Activated T-cell treated with anti-CD3 and anti-CD28 coated beads, Interleukin-2, amount 50 U/mL, for 1 hour (primary cell): Measurements from ENCODE around the gene AURKAIP1.

Experiments
- DNase-seq: peaks from one replicate; pipeline ENCODE4 v3.0.0-alpha.2; 2020

AURKAIP1 gene

DNA sequence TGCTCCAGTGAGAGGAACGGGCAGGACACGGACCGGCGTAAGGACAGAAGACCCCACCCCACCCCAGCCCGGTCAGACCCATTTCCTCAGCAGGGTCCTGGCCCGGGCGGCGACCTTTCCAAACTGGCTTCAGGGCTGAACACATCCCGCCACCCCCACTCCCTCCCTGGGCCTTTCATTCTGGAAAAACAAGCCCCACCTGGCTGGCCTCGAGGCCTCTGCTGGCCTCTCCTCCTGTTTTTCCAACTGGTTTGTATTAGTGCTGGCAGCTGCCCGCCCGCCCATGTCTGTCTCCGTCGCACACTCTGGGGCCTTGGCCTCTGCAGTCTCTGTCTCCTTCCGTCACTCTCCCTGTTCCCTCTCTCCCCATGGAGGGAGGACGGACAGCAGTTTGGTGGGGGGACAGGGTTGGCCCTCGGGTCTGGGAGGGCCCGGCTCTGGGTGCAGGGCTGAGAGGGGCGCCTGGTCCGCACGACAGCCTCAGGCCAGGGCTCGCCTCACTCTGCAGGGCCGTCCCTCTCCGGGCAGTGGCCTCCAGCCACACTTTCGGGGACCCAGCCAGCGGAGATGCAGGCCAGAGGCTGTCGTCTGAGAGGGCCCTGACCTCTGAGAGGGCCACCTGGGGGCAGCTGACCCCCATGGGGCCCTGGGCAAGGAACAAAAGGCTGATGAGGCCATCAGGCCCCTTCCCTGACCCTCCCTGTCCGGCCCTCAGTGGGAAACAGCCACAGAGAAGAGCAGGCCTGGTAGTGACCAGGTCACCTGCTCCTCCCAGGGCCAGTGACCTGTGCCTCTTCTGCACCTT is 15.1 kb downstream of the AURKAIP1 start:
- DNase-seq, result no peak

DNA sequence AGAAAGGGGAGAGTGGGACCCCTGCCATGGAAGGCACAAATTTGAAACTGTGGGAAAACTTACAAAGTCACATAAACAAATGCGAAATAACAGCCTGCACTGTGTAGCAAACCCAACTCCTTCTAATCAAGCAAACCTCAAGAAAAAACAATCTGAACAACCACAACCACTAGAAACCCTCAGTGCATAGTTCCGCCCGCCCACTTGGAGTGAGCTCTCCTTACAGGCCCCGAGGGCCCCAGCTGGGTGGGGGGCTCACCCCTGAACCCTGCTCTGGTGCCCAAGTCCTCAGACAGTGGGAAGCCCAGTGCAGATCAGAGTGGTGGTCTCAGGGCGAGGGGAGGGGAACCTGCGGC is 15.7 kb downstream of the AURKAIP1 start:
- no peak for DNase-seq

GRCh38 chr1:1358433-1359271 is 16.4 kb downstream of the AURKAIP1 start, which contains the start of gene MXRA8:
TSS of gene MXRA8 (minus strand) at chr1:1358555. CDS start at chr1:1358504, 51 bp downstream.
- no peak for DNase-seq

- DNase-seq, result no peak
These were observed 17.1 kb downstream of the AURKAIP1 start for GRCh38 chr1:1357871-1358432.

GRCh38 chr1:1356796-1357401 is 18.1 kb downstream of the AURKAIP1 start:
- DNase-seq, result no peak

GRCh38 chr1:1356166-1356795 is 18.7 kb downstream of the AURKAIP1 start:
- no peak for DNase-seq

- no peak for DNase-seq
These were observed 19.6 kb downstream of the AURKAIP1 start for GRCh38 chr1:1355416-1355815.

GRCh38 chr1:1354271-1355247 is 20.4 kb downstream of the AURKAIP1 start:
- DNase-seq, result peak; percentile 57

DNA sequence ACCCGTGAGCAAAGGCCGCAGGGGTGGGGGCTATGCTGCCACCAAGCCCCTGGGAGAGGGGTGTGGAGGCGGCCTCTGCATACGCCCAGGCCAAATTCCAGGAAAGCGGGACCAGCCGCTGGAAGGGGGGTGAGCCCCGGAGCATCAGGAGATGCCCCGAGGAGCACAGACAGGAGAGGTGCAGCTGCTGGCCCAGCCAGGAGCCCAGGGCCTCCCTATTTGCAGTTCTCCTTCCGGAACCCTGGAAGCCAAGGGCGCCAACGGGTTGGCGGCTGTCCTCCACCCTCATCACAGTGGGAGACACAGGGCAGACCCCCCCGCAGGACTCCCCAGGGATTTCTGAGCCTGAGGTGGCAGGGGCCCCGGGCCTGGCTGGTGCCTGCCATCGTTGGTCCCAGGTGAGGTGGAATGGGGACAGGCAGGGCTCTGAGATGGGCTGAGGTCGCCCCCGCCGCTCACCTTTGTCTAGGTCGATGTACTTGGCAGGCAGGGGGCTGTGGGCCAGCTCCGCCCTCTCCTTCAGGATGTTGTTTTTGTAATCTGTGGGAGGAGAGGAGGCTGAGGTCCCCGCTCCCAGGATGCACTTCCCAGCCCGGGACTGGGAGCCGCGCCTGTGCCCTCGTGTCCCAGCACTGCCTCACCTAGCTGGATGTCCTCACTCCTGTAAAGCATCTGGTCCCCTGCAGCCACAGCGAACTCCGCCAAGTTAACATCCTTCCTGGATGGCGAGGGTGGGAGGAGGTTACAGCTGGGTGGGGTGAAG is 21.4 kb downstream of the AURKAIP1 start:
- no peak for DNase-seq

DNA sequence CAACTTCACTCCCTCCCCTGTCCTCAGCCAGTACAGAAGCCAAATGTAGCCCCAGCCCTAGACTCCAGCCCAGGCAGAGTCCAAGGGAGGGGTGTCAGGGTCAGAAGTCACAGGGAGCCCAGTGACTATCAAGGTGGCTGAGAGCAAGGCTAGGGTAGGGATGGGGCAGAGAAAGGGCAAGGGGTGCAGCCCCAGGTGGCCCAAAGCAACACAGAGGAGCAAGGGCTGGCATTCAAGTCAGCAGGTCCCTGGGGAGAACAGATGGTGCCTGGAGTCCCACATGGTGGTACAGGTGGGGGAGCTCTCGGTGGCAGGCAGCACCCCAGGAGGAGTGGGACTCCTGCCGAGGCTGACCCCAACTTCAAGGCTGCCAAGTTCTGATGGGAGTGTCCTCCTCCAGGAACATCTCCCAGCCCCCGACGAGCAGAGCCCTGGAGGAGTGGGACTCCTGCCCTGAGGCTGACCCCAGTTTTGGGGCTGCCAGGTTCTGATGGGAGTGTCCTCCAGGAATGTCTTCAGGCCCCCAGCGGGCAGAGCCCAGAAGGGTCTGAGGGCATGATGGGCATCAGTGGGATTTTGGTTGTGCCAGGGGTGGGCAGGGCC is 22.1 kb downstream of the AURKAIP1 start:
- no peak for DNase-seq

GRCh38 chr1:1351511-1352427 is 23.2 kb downstream of the AURKAIP1 start:
- DNase-seq, result no peak

- DNase-seq, result peak; percentile 78
These were observed 25.6 kb downstream of the AURKAIP1 start, which contains the start of gene DVL1 for GRCh38 chr1:1349256-1350012. TSS of gene DVL1 (minus strand) at chr1:1349418. CDS start at chr1:1349065, 353 bp downstream.

DNA sequence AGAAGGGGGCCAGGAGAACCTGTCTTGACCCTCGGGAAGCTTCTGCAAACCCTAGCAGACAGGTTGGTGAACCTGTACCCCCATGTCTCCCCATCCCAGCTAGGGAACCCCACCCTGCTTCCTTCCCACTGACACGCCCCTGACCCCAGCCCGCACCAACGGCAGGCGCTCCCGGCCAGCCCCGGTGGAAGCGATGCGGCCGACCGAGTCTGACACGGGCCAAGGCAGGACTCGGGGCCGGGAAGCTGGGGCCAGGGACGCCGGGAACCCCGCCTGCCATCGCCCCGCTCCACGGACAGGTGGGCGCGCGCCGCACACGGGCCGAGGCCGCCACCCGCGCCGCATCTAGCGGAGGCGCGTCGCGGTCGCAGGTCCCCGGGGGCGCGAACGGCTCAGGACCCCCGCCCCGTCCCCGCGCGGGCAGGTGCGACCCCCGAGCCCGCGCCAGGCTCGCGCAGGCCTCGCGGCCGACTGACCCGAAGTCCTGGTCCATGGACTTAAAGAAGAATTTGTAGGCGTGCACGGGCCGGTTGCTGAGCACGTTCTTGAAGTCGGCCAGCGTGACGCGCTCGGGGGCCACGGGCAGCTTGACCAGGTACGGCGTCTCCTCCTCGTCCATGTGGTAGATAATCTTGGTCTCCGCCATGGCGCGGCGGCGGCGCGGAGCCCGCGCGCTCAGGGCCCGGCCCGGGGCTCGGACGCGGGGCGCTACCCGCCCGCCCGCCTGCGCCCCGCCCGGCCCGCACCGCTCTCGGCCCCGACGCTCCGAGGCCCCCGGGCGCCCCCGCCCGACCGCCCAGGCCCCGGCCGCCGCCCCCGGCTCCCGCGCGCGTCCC is 26.4 kb downstream of the AURKAIP1 start:
- no peak for DNase-seq

- DNase-seq, result no peak
These were observed 27.2 kb downstream of the AURKAIP1 start for GRCh38 chr1:1347663-1348419.

DNA sequence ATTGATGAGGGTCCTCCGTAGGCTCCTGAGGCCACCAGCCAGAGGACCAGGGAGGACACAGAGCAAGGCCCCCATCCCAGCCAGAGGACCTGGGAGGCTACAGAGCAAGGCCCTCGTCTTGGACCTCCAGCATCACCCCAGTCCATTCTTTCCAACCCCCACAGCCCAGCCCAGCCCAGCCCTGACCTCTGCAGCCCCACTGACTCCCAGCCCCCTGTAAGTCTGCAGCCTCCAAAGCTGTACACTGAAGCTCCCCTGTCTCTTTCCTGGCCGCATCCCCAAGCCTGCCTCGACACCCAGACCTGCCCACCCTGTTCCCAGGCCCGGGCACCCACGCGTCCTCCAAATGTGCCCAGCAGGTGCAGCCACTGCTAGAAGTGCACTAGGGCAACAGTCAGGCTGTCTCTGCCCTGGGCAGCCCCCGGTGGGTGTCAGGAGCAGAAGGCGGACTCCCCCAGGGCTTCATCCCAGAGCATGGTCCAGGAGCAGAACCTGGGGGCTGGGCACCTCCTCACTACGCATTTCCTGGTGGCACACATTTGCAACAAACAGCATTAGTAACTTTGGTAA is 27.9 kb downstream of the AURKAIP1 start:
- DNase-seq, result no peak

DNA sequence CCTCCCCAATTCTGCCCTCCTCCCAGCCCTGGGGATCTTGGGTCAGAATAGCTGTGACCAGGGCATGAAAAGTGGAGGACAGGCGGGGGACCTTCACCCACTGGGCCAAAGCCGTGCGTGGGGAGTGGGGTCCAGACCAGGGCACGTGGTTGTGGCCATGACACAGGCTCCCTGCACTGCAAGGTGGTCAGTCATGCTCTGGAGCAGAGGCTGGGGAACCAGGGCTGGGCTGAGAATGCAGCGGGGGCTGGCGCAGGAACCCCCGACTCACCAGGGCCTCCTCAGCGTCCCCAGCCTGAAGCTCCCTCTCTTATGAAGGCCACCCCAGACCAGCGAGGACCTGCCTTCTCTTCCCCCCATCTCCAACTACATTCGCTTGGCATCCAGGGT is 28.5 kb downstream of the AURKAIP1 start:
- no peak for DNase-seq
